Dermis microvascular lymphatic vessel endothelial cell (primary cell): ENCODE data around the gene CCDC82. TPM values are rescaled to one million over a fixed set of nuclear protein-coding genes. Genes with fewer than 3 reads are reported as not detected.
A peak's percentile ranks its signal among the peaks of the same experiment; 100 is the strongest.

Source experiments
- DNase-seq, 2 donors: peaks; one replicate each; pipeline versions ENCODE4 v3.0.0 to v3.0.0-alpha.2; 2010; ENCODE audit warnings: low read depth in 2 of 2
- total RNA-seq: library from RNA; depleted of rRNA; stranded (reverse); fragments of >200 nt; gene quantifications from 2 replicates; pipeline ENCODE4 v1.2.1, GENCODE V29; 2014

The CCDC82 gene
- total RNA-seq, 1 donor from 2014 or later, result 11.2 TPM

GRCh38 chr11:96365493-96365892 is 24.2 kb downstream of the CCDC82 start:
- no peak for DNase-seq

GRCh38 chr11:96361778-96362177 is 27.9 kb downstream of the CCDC82 start:
- no peak for DNase-seq

GRCh38 chr11:96358321-96358720 is 31.4 kb downstream of the CCDC82 start:
- no peak for DNase-seq

GRCh38 chr11:96357794-96358193 is 31.9 kb downstream of the CCDC82 start:
- no peak for DNase-seq

GRCh38 chr11:96356848-96357247 is 32.9 kb downstream of the CCDC82 start:
- DNase-seq, result no peak

- DNase-seq, result peak; percentile 85 to 95
These were observed 46.6 kb downstream of the CCDC82 start, which contains the start of gene MAML2 for GRCh38 chr11:96342961-96343711. MAML2 (minus strand) TSS chr11:96343195; CDS start chr11:96341895, 1,300 bp downstream.

- no peak for DNase-seq
These were observed 47.4 kb downstream of the CCDC82 start for GRCh38 chr11:96342014-96342960.

GRCh38 chr11:96341211-96342013 is 48.3 kb downstream of the CCDC82 start:
- DNase-seq, result peak in 1 of 2 donors; percentile 57

GRCh38 chr11:96340555-96340885 is 49.2 kb downstream of the CCDC82 start:
- no peak for DNase-seq

- DNase-seq, result no peak
These were observed 49.8 kb downstream of the CCDC82 start for GRCh38 chr11:96339706-96340554.

GRCh38 chr11:96338910-96339705 is 50.6 kb downstream of the CCDC82 start:
- peak in 1 of 2 donors; percentile 70 for DNase-seq

GRCh38 chr11:96337541-96338431 is 51.9 kb downstream of the CCDC82 start:
- no peak for DNase-seq

GRCh38 chr11:96335388-96335787 is 54.3 kb downstream of the CCDC82 start:
- no peak for DNase-seq

- no peak for DNase-seq
These were observed 55.5 kb downstream of the CCDC82 start for GRCh38 chr11:96334219-96334618.

GRCh38 chr11:96333191-96333719 is 56.5 kb downstream of the CCDC82 start:
- DNase-seq, result no peak

- no peak for DNase-seq
These were observed 57.5 kb downstream of the CCDC82 start for GRCh38 chr11:96332126-96332771.

- DNase-seq, result no peak
These were observed 58.0 kb downstream of the CCDC82 start for GRCh38 chr11:96331699-96332116.

- no peak for DNase-seq
These were observed 59.2 kb downstream of the CCDC82 start for GRCh38 chr11:96330511-96330859.
